NK-92 (cell line): ENCODE results near the gene RGS7.

ENCODE experiments used
- DNase-seq: peaks from one replicate; lab custom pipeline; 2025; ENCODE audit not compliant: unreplicated experiment; lab: John Stamatoyannopoulos, UW

Gene RGS7

DNA sequence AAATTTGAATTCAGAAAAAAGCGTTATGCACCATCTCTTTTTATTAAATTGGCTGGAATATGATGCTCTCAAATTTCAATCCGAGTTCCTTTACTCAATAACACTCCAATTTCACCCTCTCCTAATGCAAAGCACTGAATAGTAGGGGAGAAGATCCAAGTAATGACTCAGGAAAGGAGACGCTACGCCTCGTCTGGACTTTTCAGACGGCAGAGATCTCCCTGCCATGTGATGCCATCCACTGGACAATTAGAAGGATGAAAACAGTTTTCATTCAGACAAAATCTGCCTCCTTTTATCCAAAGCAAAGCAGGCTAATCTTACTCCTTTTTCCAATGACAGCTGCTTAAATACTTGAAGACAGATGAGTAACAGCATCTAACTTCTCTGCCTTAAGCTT lies 502.6 kb downstream of the RGS7 start:
- DNase-seq, result no peak

GRCh38 chr1:240847325-240847724 lies 509.7 kb downstream of the RGS7 start:
- no peak for DNase-seq

DNA sequence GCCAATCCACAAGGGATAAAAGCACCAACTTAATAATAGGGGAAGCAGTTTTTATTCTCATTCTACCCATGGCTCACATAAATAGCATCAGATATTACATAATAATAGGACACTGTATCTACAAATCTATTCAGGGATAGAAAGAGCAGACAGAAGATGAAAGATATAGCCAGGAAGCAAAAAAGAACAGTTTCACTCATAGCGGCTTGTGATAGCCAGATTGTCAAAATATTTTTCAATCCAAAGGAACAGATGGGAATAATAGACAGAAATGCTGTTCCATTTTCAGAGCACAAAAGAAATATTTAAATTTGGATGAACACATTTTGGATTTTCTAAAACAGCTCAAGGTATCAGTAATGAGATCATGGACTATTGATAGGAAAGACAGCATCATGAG lies 512.5 kb downstream of the RGS7 start:
- DNase-seq, result no peak

GRCh38 chr1:240843798-240844197 lies 513.2 kb downstream of the RGS7 start:
- no peak for DNase-seq

DNA sequence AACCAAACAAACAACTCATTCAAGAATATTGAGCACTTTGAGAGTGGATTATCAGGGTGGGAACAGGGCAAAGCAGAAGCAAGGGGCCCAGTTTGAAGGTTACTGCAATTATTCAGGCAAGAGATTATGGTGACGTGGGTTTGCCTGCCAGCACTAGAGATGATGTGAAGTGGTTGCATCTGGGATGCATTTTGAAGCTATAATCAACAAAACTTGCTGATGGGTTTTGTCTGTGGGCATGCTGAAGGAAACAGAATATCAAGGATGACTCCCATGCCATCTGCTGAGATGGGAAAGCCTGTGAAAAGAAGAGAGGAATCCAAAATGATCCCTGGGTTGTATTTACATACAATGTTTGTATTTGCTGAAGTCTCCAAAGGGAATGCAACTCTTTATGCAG lies 520.7 kb downstream of the RGS7 start:
- DNase-seq, result no peak

GRCh38 chr1:240835291-240835690 lies 521.7 kb downstream of the RGS7 start:
- no peak for DNase-seq

DNA sequence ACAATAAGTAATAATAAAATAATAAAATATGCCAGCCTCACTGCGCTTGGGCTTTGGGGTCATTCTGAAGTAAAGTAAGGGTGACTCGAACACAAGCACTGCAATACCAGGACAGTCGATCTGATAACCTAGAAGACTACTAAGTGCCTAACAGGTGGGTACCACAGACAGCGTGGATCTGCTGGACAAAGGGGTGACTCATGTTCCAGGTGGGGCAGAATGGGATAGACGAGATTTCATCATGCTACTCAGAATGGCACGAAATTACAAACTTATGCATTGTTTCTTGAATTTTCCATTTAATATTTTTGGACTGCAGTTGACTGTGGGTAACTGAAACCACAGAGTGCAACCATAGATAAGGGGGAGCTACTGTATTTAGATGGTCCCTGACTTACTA lies 523.9 kb downstream of the RGS7 start:
- no peak for DNase-seq

DNA sequence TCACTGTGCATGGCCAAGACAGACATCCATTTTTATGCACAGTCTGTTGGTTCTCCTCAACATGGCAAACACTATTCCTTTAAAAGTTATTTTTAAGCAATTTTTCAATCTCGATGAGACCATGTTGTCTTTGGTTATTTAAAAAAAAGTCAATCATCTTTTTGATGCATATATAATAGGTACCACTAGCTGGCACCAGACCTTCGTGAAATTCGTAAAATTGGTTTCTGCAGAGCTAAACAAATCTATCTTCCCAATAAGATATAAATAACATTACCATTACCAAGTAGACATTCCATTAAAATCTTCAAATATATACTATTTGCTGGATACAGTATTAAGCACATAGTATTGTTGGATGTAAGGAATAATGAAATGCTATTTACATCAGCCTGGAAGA lies 525.1 kb downstream of the RGS7 start:
- no peak for DNase-seq

- DNase-seq, result no peak
Measured at GRCh38 chr1:240831191-240831631, 525.8 kb downstream of the RGS7 start.

DNA sequence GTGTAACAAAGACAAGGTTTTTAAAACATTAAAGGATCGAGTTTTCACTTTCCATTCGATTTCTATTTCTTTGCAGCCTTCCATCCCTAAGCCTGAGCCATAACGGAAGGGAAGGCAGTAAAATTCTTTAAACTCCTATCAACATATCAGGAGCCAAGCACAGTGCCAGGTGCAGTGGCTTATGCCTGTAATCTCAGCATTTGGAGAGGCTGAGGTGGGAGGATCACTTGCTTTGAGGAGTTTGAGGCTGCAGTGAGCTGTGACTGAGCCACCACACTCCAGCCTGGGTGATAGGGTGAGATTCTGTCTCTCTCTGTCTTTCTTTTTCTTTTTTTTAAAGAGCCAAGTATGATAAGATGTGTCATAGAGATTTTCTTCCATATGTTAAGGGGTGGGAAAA lies 527.5 kb downstream of the RGS7 start:
- DNase-seq, result no peak

DNA sequence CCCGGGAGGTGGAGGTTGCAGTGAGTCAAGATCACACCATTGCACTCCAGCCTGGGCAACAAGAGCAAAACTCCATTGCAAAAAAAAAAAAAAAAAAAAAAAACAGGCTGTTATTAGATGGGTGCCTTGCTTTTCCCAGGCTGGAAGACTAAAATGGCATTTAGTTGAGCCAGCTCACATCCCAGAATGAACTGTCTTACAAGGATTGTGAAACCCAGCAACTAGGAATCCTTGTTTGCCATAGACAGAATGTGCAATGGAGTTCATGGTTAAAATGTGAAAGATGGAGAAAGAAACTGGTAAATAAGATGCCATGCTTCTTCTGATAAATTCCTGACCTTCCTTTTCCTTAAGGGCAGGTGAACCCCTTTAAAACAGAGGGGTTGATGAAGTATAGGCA lies 529.2 kb downstream of the RGS7 start:
- no peak for DNase-seq

DNA sequence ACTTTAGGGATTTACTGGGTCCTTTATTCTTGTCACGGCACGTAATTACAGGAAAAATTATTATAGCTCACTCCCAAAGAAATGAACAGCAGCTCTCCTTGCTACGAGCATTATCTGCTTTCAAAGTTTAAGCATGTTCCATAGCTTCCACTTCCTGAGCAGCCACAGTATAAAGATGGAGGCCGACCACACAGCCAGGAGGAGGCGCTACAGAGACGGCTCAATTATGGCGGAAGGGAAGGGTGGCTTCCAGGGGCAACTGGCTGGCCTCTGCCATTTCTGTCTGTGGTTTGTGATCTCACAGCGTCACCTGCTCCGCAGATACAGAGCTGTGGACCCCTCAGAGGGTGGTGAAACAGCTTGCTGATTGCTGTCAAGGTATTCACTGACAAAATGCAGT lies 532.8 kb downstream of the RGS7 start:
- DNase-seq, result no peak

GRCh38 chr1:240823357-240823756 lies 533.6 kb downstream of the RGS7 start:
- no peak for DNase-seq

DNA sequence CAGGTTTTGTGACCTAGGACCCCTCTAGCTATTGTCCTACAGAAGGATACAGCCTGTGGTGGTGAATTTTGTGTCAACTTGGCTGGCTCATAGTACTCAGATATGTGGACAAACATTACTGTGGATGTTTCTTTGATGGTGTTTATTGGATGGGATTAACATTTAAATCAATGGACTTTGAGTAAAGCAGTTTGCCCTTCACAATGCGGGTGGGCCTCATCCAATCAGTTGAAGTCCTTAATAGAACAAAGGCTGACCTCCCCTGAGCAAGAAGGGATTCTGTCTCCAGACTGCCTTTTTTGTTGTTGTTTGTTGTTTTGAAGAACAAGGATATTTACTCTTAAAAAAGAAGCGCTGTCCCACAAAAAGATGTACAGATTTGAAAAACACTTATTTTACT lies 535.1 kb downstream of the RGS7 start:
- no peak for DNase-seq

- no peak for DNase-seq
Measured at GRCh38 chr1:240820816-240821215, 536.2 kb downstream of the RGS7 start.

DNA sequence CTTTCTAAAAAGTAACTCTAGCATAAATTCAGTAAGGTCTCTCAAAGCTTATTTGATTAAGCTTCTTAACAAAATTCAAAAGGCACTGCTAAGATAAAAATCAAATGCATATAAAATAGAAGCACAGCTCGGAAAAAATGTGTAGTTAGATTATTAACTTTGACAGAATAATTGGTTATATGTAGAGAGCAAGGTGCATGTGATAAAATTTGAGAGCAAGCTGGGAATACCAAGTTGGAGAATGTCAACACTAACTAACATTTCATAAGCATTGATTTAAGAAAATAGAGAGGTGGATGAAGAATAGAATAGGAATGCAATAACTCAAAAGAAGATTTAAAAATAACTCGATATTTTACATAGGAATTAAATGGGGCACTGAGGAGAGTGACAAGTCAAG lies 540.5 kb downstream of the RGS7 start:
- no peak for DNase-seq

DNA sequence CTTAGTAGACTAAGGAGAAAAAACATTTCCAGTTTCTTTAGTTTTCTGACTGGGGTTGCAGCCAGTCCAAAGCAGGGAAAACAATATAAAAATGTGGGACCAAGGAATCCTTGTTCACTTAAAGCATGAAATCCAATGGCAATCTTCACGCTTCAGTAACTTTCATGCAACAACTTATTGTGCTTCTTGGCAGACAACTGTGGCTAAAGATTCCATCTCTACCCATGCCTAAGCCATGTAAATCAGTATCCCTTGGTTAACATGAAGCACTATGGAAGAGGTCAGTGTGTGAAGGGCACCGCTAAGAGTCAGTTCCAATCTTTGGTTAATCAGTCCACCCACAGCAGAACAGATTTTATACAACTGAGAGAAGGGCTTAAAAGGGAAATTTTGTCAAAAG lies 543.3 kb downstream of the RGS7 start:
- DNase-seq, result no peak

DNA sequence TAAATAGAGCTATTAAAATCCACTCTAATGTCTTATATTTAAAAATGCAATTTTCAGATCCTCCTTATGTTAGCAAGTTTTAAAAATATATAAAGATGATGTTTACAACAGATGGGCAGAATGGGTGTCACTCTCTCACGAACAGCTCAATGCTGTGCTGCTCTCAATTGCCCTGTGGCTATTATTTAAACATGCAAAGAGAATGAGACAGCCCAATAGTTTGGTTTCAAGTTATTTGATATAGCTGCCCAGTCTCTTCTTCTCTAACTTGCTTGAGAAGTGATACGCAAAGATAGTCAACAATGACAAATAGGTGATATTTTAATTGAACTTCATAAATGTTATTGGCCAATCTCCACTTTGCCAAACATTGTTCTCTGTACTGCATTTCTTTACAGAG lies 545.7 kb downstream of the RGS7 start:
- no peak for DNase-seq

GRCh38 chr1:240808381-240808780 lies 548.6 kb downstream of the RGS7 start:
- DNase-seq, result no peak

GRCh38 chr1:240806200-240806745 lies 550.7 kb downstream of the RGS7 start:
- DNase-seq, result no peak

- no peak for DNase-seq
Measured at GRCh38 chr1:240804475-240804874, 552.5 kb downstream of the RGS7 start.

GRCh38 chr1:240803151-240803550 lies 553.9 kb downstream of the RGS7 start:
- no peak for DNase-seq

DNA sequence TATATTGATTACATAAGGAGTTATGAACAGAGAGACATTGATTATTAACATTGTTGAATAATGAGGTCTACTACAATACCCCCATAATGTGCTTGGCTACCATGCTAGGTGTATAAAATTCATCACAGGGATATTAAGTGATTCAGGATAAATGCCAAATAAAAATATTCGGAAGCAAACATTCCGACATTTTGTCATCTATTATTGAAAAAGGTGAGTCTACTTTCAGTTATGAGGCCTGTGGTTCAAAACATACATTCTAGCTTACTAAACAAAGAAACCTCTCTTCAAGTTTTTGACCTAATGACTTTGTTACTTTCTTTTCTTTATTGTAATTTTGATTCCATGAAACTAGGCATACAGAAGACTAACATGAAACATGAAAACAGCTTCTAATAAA lies 554.7 kb downstream of the RGS7 start:
- no peak for DNase-seq

DNA sequence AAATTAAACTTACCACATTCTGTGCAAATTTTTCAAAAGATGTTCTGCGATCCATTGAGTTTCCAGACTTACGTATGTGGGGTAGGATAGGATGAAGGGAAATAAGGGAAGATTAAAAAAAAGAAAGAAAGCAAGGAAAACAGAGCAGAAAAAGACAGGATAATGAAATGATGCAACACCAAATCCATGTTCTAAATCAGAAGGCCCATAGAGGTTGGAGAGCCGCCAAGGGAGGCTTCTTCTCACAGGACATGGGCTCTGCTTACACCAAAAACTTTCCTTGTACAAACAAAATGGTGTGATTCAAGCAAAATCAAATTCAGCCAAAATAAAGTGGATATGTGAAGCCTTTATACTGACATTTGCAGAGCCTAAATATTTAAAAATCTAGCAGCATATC lies 555.6 kb downstream of the RGS7 start:
- DNase-seq, result no peak
